Subcutaneous abdominal adipose tissue (tissue), 5 donors: ENCODE data around the gene CLASP1.
A peak's percentile ranks its signal among the peaks of the same experiment; 100 is the strongest.

Experiments used
- H3K27ac ChIP-seq: one replicate; pipeline ENCODE4 v1.7.0; 2013; ENCODE audit warnings: low read depth, mild to moderate bottlenecking, inconsistent platforms, low read length, moderate library complexity
- H3K27me3 ChIP-seq, 5 donors: one replicate each; pipeline ENCODE4 v1.7.0; 2013; ENCODE audit warnings: low read length in 5 of 5, inconsistent platforms in 1 of 5; ENCODE audit not compliant: control insufficient read depth in 5 of 5, insufficient read depth in 4 of 5
- H3K36me3 ChIP-seq, 5 donors: one replicate each; pipeline ENCODE4 v1.7.0; 2013; ENCODE audit warnings: low read length in 5 of 5; ENCODE audit not compliant: control insufficient read depth in 5 of 5, insufficient read depth in 5 of 5
- H3K4me1 ChIP-seq, 5 donors: one replicate each; pipeline ENCODE4 v1.7.0; 2013; ENCODE audit warnings: low read length in 5 of 5, mild to moderate bottlenecking in 3 of 5, moderate library complexity in 1 of 5; ENCODE audit not compliant: control insufficient read depth in 5 of 5, insufficient read depth in 5 of 5
- H3K4me3 ChIP-seq, 5 donors: one replicate each; pipeline ENCODE4 v1.7.0; 2013; ENCODE audit warnings: low read length in 5 of 5, low read depth in 1 of 5
- H3K9ac ChIP-seq, 5 donors: one replicate each; pipeline ENCODE4 v1.7.0; 2013; ENCODE audit warnings: low read length in 5 of 5, mild to moderate bottlenecking in 4 of 5, moderate library complexity in 3 of 5
- H3K9me3 ChIP-seq, 5 donors: one replicate each; pipeline ENCODE4 v1.7.0; 2013; ENCODE audit warnings: low read length in 5 of 5; ENCODE audit not compliant: control insufficient read depth in 5 of 5
- donor health status: healthy.
- donor health status: healthy.
- donor health status: healthy.
- donor health status: healthy.
- donor health status: healthy.

The CLASP1 gene

GRCh38 chr2:121365061-121365460 is 284.2 kb downstream of the CLASP1 start:
- H3K36me3 ChIP-seq: peaks cover 12 to 83% (median 74%) of the 10 kb centered on the region in 5 donors

DNA sequence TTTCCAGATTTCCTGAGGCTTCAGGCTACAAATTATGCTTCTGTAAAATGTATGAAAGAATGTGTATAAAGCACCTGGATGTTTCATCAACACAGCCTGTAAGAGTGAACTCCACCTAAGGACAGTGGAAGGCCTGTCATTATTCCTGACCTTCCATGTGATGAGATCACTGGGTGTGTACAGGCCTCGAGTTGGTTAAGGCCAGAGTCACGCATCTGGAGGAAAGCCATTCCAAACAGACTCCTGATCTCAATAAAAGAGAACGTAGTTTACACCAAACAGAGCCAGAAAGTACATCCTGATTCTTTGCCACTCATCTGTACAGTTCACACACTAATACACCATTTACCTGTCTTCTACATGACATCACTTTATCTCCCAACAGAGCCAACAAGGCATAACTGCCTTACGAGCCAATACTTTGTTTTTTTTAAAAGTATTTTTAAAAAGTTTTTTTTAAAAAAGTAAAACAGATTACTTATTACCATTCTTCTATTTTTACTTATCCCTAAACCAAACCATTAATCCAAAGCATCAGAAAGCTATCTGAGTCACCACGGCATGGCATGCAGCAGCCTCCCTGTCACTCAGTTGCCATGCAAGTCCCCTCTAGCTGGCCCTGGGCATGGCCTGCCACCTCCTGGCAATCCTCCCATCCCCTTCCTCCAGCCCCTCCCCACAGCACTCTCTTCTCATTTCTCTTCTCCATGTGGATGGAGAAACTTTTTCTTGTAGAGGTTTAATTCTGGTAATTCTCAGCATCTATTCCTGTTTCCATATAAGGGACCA is 285.4 kb downstream of the CLASP1 start:
- Histone ChIP-seq H3K4me1 (no peaks in the 10 kb centered on the region), H3K36me3 (peaks cover 11 to 88% (median 77%) of the 10 kb centered on the region in 5 donors), H3K27me3 (no peaks in the 10 kb centered on the region), H3K9ac (no peak overlapping the region), H3K9me3 (no peaks in the 10 kb centered on the region), H3K27ac (peak overlapping the region; percentile 8), H3K4me3 (no peak overlapping the region)

More at GRCh38 chr2:121365061-121365460, 284.2 kb downstream of the CLASP1 start:
- H3K9ac ChIP-seq: no peak overlapping the region
- no peaks in the 10 kb centered on the region for H3K27me3 ChIP-seq
- no peak overlapping the region for H3K4me3 ChIP-seq
- H3K4me1 ChIP-seq: no peaks in the 10 kb centered on the region
- H3K9me3 ChIP-seq: no peaks in the 10 kb centered on the region
- no peak overlapping the region for H3K27ac ChIP-seq

DNA sequence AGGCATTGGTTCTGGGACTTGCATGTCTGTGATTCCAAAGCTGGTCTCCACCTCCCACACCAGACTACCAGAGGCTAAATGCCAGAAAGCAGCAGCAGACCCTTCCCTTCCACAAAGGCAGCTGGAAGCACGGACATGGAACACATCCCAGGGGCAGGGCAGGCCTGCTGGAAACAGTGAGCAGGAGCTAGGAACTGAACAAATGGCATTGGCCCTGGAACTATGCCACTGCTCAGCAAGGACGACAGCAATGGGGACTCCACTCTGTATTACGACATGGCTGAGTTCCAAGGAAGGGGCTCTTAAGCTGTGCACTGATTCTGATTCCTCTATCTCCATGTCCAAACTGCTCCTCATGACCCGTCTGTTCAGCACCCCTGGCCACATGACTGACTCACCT is 286.5 kb downstream of the CLASP1 start:
- Histone ChIP-seq H3K36me3 (peaks cover 12 to 89% (median 76%) of the 10 kb centered on the region in 5 donors), H3K4me1 (no peaks in the 10 kb centered on the region)

DNA sequence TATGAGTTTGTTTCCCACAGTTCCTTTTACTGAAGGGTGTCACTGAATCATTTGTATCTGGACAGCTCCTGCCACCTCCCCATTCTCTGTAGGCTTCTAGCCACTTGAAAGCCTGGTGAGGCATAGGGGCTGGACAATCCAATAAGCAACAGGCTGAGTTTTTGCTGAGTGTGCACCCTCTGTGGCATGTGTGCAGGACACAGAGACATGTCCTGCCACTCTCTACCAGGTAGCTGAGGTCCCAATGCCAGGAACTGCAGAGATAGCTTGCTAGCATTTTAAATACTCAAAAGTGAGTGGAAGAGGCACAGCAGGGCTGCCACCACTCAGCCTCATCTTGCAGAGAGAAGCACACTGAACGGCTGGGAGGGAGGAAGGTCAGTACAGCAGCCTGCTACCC is 287.0 kb downstream of the CLASP1 start:
- Histone ChIP-seq H3K36me3 (peaks cover 12 to 89% (median 76%) of the 10 kb centered on the region in 5 donors), H3K9me3 (no peaks in the 10 kb centered on the region), H3K27ac (no peak overlapping the region), H3K4me3 (no peak overlapping the region), H3K27me3 (no peaks in the 10 kb centered on the region), H3K9ac (no peak overlapping the region), H3K4me1 (no peaks in the 10 kb centered on the region)

More for the DNA sequence above, 286.5 kb downstream of the CLASP1 start:
- Histone ChIP-seq H3K27me3 (no peaks in the 10 kb centered on the region), H3K9me3 (no peaks in the 10 kb centered on the region), H3K4me3 (no peak overlapping the region), H3K9ac (no peak overlapping the region), H3K27ac (no peak overlapping the region)

DNA sequence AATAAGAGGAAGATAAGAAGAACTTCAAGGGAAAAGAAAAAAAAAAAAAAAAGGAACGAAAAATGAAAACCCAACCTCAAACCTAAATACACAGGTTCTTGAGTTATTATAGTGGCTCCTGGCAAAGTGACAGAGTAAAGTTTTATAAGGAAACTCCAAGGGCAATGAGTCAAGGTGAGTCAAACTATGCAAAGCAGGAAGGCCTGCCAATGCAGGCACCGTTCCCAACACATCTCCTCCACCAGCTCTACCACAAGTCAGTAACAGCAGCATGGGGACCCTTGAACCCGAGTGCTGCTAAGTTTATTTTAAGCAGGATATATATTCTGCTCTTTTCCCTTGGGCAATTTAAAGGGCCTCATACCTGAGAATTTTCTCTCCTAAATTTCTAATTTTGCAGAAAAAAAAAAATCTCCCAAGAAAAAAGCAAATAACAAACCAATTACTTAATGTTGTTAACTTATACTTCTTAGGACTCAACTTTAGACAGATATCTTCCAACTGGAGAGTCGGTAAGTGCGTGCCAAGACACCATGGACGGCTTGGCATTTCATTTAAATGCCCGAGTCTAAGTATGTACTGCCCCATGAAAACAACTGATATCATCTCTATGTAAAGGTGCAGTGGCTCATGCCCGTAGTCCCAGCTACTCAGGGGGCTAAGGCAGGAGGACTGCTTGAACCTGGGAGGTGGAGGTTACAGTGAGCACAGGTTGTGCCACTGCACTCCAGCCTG is 288.5 kb downstream of the CLASP1 start:
- Histone ChIP-seq H3K4me1 (no peaks in the 10 kb centered on the region), H3K36me3 (peaks cover 10 to 82% (median 70%) of the 10 kb centered on the region in 5 donors), H3K4me3 (no peak overlapping the region), H3K9me3 (no peaks in the 10 kb centered on the region), H3K27ac (no peak overlapping the region), H3K9ac (no peak overlapping the region), H3K27me3 (no peaks in the 10 kb centered on the region)

- Histone ChIP-seq H3K27me3 (no peaks in the 10 kb centered on the region), H3K9me3 (no peaks in the 10 kb centered on the region), H3K9ac (no peak overlapping the region), H3K27ac (no peak overlapping the region), H3K4me3 (no peak overlapping the region), H3K36me3 (peaks cover 8 to 79% (median 69%) of the 10 kb centered on the region in 5 donors), H3K4me1 (no peaks in the 10 kb centered on the region)
Measured at GRCh38 chr2:121359716-121360565, 289.3 kb downstream of the CLASP1 start.

DNA sequence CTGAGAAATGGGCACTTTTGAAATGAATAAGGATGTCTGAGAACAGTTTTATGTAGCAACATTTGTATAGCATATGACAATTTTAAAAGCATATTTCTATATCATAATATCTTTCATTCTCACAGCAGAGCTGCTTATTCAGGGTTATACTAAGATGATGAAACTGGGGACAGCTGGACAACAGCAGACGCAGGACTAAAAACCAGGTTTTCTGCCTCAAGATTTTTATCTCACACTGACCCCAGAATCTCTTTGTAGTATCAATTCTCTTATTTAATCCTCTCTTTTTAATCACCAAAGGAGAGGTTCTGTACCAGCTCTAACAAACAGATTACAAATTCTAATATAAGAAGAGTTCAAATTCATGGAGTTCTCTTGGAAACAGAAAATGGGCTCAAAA is 290.1 kb downstream of the CLASP1 start:
- H3K36me3 ChIP-seq: peaks cover 4 to 79% (median 72%) of the 10 kb centered on the region in 5 donors
- H3K4me1 ChIP-seq: no peaks in the 10 kb centered on the region
- H3K9me3 ChIP-seq: no peaks in the 10 kb centered on the region
- H3K4me3 ChIP-seq: no peak overlapping the region
- no peak overlapping the region for H3K27ac ChIP-seq
- H3K27me3 ChIP-seq: no peaks in the 10 kb centered on the region
- H3K9ac ChIP-seq: no peak overlapping the region

DNA sequence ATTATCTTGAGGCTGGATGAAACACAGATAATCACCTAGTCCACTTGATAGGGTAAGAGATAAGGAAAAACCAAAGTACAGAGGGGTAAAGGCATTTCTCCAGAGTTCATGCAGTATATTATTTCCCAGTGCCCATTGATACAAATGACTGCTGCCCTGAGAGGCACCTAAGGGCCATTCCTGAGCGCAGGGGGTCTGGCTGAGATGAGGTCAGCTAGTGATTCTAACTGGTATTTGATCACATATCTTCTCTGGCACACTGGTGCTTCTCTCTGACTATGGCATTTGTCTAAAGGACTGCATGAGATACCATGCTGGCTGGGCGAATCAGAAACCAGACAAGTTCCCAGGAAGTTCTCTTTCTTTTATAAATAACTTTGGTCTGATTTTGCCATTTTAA is 291.0 kb downstream of the CLASP1 start:
- H3K9me3 ChIP-seq: no peaks in the 10 kb centered on the region
- H3K9ac ChIP-seq: no peak overlapping the region
- H3K27me3 ChIP-seq: no peaks in the 10 kb centered on the region
- H3K4me1 ChIP-seq: no peaks in the 10 kb centered on the region
- no peak overlapping the region for H3K4me3 ChIP-seq
- H3K27ac ChIP-seq: no peak overlapping the region
- peaks cover 8 to 79% (median 75%) of the 10 kb centered on the region in 5 donors for H3K36me3 ChIP-seq

DNA sequence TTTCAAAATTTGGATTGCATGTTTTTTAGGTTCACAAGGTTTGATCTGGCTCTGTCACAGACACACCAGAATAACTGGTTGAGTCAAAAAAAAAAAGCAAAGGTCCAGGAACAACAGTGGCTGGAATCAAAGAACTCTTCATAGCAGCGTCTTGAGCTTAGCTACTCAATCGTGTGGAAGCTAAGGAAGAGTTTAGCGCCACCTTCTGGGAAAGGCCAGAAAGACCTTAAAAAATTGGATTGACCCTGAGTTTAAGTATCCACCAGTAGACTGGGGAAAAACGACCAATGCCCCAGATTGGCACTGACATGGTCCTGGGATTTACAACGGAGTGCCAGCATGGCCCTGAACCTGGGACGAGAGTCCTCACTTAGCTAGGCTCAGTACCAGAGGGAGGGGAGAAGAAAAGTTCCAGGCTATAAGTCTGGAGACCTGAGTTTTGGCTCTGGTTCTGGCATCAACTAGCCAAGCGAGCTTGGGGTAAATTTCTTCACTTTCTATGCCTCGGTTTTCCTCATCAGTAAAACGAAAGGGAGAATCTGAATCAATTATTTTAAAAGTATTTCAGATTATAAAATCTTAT is 293.1 kb downstream of the CLASP1 start:
- peaks cover 8 to 79% (median 74%) of the 10 kb centered on the region in 5 donors for H3K36me3 ChIP-seq
- no peak overlapping the region for H3K9ac ChIP-seq
- no peak overlapping the region for H3K27ac ChIP-seq

More for the DNA sequence above, 293.1 kb downstream of the CLASP1 start:
- no peaks in the 10 kb centered on the region for H3K27me3 ChIP-seq
- no peaks in the 10 kb centered on the region for H3K4me1 ChIP-seq
- H3K4me3 ChIP-seq: no peak overlapping the region
- no peaks in the 10 kb centered on the region for H3K9me3 ChIP-seq
